Superior temporal gyrus (tissue), 1 donor: ENCODE data around the gene DUSP3.

Experiments used
- DNase-seq: peaks from one replicate; pipeline ENCODE4 v3.0.0-alpha.2; 2016; ENCODE audit errors: extremely low spot score

Gene DUSP3

DNA sequence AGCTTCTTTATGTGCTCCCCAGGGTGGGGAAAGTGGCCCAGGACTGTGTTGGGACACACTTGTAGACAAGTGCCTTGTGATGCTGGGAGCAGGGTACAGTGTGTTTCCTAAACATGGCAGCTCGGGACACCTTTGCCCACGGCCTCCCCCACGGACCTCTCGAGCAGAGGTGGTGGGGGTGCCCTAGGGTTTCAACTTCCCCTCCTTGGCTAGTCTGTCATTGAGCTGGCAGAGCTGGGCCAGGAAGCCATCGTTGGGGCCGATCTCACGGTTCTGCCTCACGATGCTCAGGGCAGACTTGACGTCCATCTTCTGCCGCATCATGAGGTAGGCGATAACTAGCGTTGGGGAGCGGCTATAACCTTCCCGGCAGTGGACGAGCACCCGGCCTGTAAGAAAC lies 9.4 kb downstream of the DUSP3 start:
- DNase-seq, result no peak

DNA sequence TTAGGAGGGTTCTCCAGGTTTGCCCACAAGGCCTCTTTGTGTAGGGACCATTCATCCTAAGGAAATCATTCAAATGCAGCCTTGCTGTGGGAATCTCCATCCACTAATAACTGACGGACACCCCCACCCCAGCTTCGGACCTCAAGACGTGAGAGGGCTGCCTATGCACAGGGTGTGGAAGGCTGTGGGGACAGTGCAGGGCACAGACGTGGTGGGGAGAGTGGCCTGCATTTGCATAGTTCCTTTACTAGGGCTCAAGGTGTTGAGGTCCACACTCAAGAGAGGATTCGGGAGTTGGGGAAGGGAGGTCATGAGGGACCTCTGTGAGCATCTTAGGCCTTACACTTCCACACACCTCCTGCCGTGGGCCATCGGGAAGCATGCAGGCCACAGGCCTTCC lies 9.8 kb downstream of the DUSP3 start:
- no peak for DNase-seq

GRCh38 chr17:43768382-43768781 lies 10.4 kb downstream of the DUSP3 start:
- DNase-seq, result peak; percentile 52

- DNase-seq, result no peak
Measured at GRCh38 chr17:43767713-43768059, 11.1 kb downstream of the DUSP3 start.

GRCh38 chr17:43767053-43767712 lies 11.6 kb downstream of the DUSP3 start:
- no peak for DNase-seq

DNA sequence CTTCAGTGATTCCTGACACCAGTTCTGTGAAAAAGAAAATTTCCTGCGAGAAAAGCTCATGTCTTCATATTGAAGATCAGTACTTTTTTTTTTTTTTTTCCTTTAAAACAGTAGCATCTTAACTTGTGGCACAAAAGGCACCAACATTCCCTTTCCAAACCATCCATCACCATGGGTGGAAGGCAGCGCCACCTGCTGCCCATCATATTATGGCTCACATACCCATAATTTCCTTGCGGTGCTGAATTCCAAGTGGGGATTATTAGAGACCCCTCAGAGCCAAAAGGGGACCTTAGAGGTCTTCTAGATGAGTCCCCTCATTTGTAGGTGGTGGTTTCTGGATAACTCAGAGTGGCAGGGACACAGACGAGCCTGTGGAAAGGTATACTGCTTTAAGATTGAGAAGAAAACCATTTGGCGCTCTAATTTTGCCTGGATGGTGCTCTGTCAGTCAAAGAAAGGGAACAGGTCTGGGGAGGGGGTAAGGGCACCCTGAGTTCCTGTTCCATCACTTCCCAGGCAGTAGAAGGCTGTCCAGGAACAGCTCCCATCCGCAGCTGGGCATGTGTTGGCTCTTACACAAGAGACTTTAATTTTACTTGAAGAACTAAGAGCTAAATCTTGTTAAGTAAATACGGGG lies 12.2 kb downstream of the DUSP3 start:
- DNase-seq, result peak; percentile 85

DNA sequence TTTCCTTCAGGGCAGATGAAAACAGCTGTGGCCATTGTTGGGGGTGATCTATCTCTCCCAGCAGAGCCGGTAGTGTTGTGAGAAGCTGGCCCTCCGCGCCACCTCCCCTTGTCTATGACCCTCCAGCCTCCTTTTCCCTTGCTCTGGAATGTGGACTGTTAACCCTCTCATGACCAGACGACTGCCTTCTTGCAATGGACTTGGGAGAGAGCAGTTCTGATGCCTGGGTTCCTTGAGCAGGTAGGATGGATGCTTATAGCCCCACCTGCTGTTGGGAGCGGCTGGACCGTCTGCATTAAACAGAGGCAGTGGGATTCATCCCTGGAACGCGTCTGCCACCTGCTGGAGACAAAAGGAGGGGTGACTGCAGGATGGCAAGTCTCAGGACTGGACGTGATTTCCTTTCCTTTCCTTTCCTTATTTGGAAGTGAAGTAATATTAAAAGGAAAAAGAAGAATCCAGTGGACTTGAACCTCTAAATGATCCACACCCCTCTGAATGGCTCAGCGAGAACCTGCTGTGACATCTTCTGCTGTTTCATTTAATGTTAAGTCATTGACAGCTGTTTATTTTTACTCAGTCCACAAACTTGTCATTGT lies 18.4 kb downstream of the DUSP3 start:
- DNase-seq, result peak; percentile 94

- DNase-seq, result no peak
Measured at GRCh38 chr17:43759836-43760235, 18.9 kb downstream of the DUSP3 start.

GRCh38 chr17:43758497-43759174 lies 20.1 kb downstream of the DUSP3 start, which contains the start of gene SOST:
SOST (minus strand) TSS chr17:43758791; CDS start chr17:43758741, 50 bp downstream.
- DNase-seq, result no peak

DNA sequence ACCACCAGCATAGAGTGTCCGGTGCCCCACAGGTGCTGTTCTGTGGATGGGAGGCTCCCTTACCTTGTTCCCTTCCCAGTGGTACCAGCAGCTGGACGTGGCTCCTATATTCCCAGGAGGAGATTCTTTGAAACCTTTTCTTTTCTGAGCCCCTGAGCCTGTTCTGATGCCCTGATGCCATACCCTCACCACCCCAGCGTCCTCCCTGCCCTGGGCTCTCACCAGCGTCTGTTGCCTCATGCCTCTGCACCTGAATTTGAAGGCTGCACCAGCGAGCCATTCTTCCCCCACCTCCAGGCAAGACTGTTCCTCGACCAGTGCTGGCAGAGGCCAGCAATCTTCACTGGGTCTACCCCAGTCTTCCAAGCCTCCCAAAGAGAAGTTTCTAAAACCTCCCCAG lies 20.7 kb downstream of the DUSP3 start:
- no peak for DNase-seq

- no peak for DNase-seq
Measured at GRCh38 chr17:43757171-43757660, 21.6 kb downstream of the DUSP3 start.

DNA sequence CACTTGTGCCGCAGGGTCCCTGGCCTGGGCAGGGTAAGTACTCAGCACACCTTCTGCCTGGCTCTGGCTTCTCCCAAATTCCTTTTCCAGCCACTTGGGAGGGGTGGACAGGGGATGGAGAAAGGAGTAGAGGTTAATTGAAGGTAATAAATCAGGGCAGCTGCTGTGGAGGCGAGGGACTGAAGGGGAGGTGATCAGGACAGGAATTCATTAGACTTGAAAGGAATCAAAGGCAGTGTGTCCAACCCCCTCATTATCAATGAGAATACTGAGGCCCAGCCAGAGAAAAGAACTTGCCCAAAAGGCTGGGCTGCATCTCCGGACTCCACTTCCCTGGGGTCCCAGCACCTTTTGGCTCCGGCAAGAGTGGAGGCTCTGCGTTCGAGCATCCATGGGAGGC lies 22.6 kb downstream of the DUSP3 start:
- DNase-seq, result no peak

DNA sequence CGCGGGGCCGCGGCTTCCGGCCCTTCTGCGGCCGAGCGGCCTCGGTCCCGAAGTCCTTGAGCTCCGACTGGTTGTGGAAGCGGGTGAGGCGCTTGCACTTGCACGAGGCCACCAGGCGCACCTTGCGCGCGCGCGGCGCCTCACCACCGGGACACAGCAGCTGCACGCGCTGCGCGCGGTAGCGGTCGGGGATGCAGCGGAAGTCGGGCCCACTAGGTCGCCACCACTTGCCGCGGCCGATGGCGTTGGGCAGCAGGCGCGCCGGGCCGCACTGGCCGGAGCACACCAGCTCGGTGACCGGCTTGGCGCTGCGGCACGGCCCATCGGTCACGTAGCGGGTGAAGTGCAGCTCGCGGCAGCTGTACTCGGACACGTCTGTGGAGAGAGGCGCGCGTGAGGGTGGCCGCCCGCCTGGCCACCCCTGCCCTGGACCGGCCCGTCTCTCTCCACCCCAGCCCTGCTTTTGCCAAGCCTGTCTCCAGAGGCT lies 23.3 kb downstream of the DUSP3 start:
- no peak for DNase-seq

DNA sequence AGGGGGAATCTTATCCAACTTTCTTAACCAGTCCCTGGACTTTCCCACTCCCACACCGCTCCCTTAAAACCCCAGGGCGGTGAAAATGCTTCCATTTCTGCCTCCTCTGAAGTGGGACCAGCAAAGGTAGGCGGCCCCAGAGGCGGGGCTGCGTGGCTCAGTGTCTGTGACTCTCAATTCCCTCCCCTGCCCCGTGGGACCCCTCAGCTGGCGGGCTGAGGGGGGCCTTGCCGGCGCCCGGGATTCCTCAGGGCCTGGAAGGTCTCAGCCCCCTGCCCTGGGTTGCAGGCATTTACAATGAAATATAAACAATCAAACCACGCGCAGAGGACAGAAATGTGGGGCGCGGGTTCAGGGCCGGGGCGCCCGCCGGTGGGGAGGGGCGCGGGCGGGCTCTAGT lies 23.8 kb downstream of the DUSP3 start:
- DNase-seq, result no peak

- DNase-seq, result no peak
Measured at GRCh38 chr17:43753493-43754129, 25.2 kb downstream of the DUSP3 start.

DNA sequence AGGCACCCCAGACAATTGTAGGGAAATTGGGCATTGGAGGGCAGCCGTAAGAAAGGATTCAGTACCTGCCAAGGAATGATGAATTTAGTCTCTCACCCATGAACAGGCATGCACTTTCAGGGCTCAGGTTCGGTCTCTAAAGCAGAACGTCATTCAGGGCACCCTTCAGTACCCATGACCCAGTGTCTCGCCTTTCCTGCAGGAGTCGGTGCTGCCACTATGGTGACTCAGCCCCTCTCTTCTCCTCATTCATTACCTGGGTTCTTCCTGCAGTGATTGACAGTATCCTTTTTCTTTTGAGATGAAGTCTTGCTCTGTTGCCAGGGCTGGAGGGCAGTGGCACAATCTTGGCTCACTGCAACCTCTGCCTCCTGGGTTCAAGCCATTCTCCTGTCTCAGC lies 28.6 kb downstream of the DUSP3 start:
- no peak for DNase-seq

- no peak for DNase-seq
Measured at GRCh38 chr17:43745541-43745940, 33.2 kb downstream of the DUSP3 start.

DNA sequence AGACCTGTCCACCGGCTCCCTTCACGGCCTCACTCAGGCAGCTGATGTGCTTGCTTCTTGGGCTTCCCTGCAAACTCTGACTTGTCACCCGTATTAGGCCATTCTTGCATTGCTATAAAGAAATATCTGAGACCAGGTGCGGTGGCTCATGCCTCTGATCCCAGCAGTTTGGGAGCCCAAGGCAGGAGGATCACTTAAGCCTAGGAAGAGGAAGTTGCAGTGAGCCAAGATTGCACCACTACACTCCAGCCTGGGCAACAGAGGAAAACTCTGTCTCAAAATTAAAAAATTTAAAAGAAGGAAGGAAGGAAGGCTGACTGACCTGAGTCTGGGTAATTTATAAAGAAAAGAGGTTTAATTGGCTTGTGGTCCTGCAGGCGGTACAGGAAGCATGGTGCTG lies 37.1 kb downstream of the DUSP3 start:
- DNase-seq, result no peak

GRCh38 chr17:43740541-43740940 lies 38.2 kb downstream of the DUSP3 start:
- DNase-seq, result no peak

DNA sequence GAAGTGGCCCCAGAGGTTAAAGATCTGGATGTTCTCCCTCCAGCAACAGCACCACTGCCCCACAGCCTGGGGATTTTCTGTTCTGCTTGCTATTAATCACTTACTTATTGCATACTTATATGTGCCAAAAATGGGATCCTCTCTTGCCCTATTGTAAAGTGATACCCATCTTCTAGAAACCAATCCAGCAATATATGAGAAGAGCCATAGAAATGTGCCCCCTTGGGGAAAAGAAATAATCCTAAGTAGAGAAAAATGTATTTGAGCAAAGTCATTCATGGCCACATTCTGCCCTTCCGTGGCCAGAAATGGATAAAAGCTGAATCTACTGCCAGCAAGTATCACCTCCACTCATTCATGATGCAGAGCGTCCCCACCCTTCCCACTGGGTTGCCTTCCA lies 41.1 kb downstream of the DUSP3 start:
- DNase-seq, result no peak

DNA sequence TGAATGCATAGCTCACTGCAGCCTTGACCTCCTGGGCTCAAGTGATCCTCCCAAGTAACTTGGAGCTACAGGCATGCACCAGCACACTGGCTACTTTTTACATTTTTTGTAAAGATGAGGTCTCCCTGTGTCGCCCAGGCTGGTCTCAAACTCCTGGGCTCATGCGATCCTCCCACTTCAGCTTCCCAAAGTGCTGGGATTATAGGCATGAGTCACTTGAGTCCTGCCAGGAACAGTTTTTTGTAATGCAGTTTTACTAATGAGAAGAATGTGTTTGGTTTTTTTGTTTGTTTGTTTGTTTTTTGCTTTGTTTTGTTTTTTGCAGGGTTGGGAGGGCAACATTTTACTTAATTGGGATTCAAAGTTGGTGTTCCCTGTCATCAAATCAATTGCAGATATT lies 42.4 kb downstream of the DUSP3 start:
- DNase-seq, result no peak

DNA sequence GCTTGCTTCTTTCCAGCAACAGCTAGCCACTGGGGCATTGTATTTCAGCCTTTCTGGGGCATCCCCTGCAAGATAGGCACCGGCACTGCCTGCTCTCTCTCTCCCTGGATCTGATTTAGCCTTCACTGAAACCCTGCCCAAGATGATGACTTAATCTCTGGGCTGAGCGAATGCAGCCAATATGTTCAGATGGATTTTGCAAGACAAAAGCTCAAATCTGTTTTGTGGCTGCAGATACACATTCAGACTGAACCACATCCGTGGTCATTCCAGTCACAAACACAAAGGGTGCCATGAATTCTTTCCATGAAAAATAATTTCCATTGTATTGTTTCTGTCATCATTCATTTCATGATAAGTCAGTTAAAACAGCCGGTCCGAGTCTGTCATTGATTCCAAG lies 44.4 kb downstream of the DUSP3 start:
- no peak for DNase-seq
